Erythroblast (primary cell): Measurements from ENCODE around the gene PON2.
"Not testable (repeated sequence)": the region's sequence is repeated elsewhere in the genome, so short reads cannot be mapped to it uniquely, and the experiment has no call there.

ENCODE experiments used
- DNase-seq, 2 experiments: peaks; one replicate each; lab custom pipeline; 2025; lab: John Stamatoyannopoulos, UW
- GATA1 ChIP-seq: IDR thresholded peaks from 2 replicates; pipeline ENCODE4 v1.6.1; 2011; ENCODE audit warnings: low read depth, mild to moderate bottlenecking, control low read depth, low read length, moderate library complexity
- POLR2A ChIP-seq: IDR thresholded peaks from 2 replicates; pipeline ENCODE4 v1.6.1; 2011; ENCODE audit warnings: mild to moderate bottlenecking, low read length

The PON2 gene

DNA sequence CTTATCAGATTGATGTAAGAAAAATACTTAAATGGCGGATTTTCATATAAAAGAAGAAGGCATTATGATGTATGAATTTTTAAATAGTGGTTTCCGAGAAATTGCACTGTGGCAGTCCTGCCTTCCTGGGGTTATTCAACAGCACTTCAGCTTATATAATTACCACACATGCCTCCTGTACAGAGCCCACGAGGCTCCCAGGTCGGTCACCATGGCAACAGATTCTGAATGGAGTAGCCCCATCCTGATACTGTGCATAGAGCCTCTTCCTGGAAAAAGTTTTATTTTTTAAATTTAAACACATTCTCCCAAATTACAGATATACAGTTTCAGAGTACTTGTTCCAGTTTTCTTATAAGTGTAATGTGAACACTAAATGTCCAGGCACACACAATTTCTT, 35.0 kb upstream of the PON2 start:
- DNase-seq: no peak

GRCh38 chr7:95469187-95469586, 34.4 kb upstream of the PON2 start:
- TF ChIP-seq POLR2A (no peak), GATA1 (no peak)
- no peak for DNase-seq

More for the DNA sequence above, 35.0 kb upstream of the PON2 start:
- TF ChIP-seq POLR2A (no peak), GATA1 (no peak)

DNA sequence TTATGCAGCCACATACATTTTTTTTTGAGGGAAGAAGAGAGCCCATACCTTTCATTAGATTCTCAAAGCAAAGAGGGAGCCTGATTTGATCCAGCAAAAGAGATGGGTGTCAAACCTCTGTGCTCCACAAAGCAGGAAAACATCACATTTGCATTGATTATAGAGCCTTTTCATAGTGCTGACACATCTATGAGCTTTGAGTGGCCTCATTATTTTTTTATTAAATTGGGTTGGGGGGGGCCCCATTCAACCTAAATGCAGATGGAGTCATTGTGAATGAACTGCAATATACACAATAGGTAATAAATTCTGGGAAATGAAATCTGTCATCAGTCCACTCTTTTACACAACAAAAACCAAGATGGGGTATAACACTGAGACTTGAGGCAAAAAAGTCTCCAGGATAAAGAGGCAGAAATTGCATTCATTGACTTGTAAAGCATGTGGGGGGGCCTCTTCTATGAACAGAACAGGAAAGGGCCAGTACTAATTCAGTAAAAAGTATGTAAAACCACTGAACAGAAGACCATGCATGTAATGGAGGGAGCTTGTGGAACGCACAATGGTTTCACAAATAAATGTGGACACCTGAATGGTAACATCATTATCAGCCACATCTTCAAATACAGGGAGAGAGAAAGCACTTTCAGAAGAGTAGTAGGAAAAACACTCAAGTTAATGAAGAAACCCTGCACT, 33.2 kb upstream of the PON2 start:
- TF ChIP-seq GATA1 (no peak), POLR2A (no peak)
- DNase-seq: no peak

- not testable (repeated sequence) for DNase-seq
Measured at GRCh38 chr7:95460653-95461052, 25.8 kb upstream of the PON2 start.

GRCh38 chr7:95457947-95458346, 23.1 kb upstream of the PON2 start:
- no peak for DNase-seq
- TF ChIP-seq GATA1: no peak
- TF ChIP-seq POLR2A: no peak

GRCh38 chr7:95454438-95455045, 19.7 kb upstream of the PON2 start:
- TF ChIP-seq POLR2A: no peak
- TF ChIP-seq GATA1: no peak
- no peak for DNase-seq

DNA sequence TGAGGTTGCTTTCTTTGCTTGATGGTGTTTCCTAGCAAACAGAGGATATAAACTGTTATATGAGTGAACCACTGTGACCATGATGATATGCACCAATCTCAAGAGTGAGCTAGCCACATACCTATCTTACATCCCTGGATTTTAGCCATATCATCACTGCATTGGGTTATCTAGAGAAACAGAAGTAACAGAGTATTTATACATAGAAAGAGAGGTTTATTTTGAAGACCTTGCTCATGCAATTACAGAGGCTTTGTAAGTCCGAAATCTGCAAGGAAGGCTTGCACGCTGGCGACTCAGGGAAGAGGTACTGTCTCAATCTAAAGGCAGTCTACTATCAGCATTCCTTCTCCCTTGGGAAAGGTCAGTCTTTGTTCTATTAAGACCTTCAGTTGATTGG, 11.8 kb upstream of the PON2 start:
- TF ChIP-seq POLR2A (no peak), GATA1 (no peak)
- DNase-seq: peak in 1 of 2 experiments; percentile 7

DNA sequence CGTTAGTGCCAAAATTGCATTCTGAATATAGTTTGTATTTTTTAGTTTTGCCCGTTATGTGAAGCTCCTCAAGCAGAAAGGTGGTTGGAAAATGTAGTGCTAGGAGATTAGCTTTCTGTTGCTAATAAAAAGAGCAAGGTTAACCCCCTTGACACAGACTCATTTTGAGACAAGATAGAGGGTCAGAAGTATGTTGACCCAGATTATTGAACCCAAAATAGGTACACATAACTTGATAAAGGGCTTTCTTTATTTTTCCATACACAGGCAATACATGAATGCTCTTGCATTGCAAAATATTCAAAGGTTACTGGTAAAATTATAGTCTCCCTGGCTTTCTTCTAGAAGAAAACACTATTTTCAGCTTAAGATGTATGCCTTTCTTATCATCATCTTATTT, 10.0 kb upstream of the PON2 start:
- no peak for DNase-seq
- no peak for TF ChIP-seq POLR2A
- no peak for TF ChIP-seq GATA1

DNA sequence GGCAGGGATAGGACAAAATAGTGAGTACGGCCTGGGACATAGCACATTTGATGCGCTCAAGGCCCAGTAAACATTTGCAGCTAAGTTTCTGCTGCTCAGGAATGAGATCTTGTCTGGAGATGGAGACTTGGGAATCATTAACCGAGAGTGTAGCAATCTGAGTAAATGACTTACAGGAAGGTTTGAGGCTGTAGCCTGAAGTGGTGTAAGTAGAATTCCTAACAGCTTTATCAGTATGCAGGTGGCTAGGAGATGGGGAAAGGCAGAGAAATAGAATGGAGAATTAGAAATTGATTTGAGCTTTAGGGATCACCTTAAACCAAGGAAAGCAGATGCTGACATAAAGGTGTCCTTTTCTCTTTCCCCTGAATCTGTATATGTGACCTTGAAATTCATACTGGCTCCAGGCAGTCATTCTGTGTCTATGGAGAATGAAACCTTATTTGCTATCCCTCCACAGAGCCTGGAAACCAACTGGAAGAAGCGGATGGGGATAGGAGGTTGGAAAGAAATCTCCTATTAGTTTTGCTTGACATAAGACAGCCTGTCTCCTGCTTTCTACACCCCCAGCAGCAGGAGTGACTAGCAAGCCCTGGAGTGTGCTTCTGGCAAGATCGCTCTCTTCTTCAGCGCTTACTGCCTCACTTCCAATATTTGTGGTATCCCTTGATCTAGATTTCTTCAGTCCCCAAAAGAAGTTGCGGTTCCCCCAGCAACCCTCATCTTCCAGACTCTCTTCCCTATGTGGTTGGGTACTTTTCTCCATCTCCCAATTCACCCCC, 6.4 kb upstream of the PON2 start:
- TF ChIP-seq GATA1: no peak
- no peak for TF ChIP-seq POLR2A
- no peak for DNase-seq

- DNase-seq: no peak
- no peak for TF ChIP-seq GATA1
- TF ChIP-seq POLR2A: no peak
Measured at GRCh38 chr7:95440394-95441038, 5.7 kb upstream of the PON2 start.

- TF ChIP-seq POLR2A (peak; percentile 14), GATA1 (no peak)
- DNase-seq: no peak
Measured at GRCh38 chr7:95436407-95436806, 1.6 kb upstream of the PON2 start.

- DNase-seq: no peak
- no peak for TF ChIP-seq GATA1
- TF ChIP-seq POLR2A: no peak
Measured at GRCh38 chr7:95435422-95435780, 573 bp upstream of the PON2 start.

DNA sequence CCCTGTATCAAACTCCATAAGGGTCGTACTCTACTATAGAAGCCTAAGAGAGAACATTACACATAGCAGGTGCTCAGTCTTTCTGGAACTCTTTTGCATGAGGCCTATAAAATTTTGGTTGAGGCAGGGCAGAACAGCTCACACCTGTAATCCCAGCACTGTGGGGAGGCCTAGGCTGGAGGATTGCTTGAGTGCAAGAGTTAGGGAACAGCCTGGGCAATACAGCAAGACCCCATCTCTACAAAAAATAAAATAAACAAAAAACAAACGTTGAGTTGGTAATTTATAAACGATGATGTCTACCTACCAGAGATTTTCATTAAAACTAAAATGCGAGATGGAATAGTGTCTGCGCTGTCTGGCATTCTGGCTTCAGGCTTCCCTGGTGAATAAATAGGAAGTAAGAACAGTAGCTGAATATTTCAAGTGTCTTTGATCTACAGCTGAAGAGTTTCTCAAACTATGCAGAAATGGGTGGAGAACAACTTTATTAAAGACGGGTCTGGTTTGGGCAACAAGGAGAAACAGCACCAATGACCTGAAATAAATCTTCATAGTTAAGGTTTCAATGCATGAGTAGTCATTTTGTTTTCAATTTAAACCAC, 774 bp downstream of the PON2 start:
- DNase-seq: no peak
- TF ChIP-seq POLR2A (no peak), GATA1 (no peak)

DNA sequence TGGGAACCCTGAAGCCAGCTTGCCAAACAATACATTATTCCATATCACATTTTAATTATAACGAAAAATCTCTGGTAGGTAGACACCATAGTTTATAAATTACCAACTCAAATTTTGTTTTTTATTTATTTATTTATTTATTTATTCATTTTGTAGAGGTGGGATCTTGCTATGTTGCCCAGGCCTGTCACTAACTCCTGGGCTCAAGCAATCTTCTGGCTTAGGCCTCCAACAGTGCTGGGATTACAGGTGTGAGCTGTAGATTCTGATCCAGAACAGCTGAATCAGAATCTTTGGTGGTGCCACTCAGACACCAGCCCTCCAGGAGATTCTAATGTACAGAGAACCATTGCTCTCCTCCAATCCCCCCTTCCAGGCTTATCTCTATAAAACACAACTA, 1.7 kb downstream of the PON2 start:
- DNase-seq: no peak
- TF ChIP-seq GATA1: no peak
- TF ChIP-seq POLR2A: no peak
